Neural progenitor cell (in vitro differentiated cells): Measurements from ENCODE around the gene HOXD3. TPM values are rescaled to one million over a fixed set of nuclear protein-coding genes. Genes with fewer than 3 reads are reported as not detected.
A peak's percentile ranks its signal among the peaks of the same experiment; 100 is the strongest.

Source experiments
- DNase-seq: peaks from one replicate; pipeline ENCODE4 v3.0.0-alpha.2; 2016; ENCODE audit warnings: low spot score
- H2AFZ ChIP-seq: fragments of 200-600 bp; sonication (generic); replicated peaks from 2 replicates; pipeline ENCODE4 v1.6.1; 2016; ENCODE audit warnings: antibody characterized with exemption
- H3F3A ChIP-seq: fragments of 200-600 bp; sonication (generic); 2 replicates; pipeline ENCODE4 v1.6.1; 2016; ENCODE audit warnings: antibody characterized with exemption, low read depth
- H3K27ac ChIP-seq: fragments of 200-600 bp; sonication (generic); 2 replicates; pipeline ENCODE4 v1.5.1; 2016; ENCODE audit warnings: mild to moderate bottlenecking
- H3K27me3 ChIP-seq: fragments of 200-600 bp; sonication (generic); 2 replicates; pipeline ENCODE4 v1.6.1; 2016; ENCODE audit warnings: mild to moderate bottlenecking, moderate library complexity
- H3K36me3 ChIP-seq: fragments of 200-600 bp; sonication (generic); 2 replicates; pipeline ENCODE4 v1.5.1; 2016
- H3K4me1 ChIP-seq: fragments of 200-600 bp; sonication (generic); 2 replicates; pipeline ENCODE4 v1.6.1; 2016; ENCODE audit warnings: mixed run types
- H3K4me2 ChIP-seq: fragments of 200-600 bp; sonication (generic); 2 replicates; pipeline ENCODE4 v1.6.1; 2016
- H3K4me3 ChIP-seq: fragments of 200-600 bp; sonication (generic); 2 replicates; pipeline ENCODE4 v1.5.1; 2016
- H3K79me2 ChIP-seq: fragments of 200-600 bp; sonication (generic); 2 replicates; pipeline ENCODE4 v1.6.1; 2016; ENCODE audit warnings: low read depth
- H3K9ac ChIP-seq: fragments of 200-600 bp; sonication (generic); 2 replicates; pipeline ENCODE4 v1.6.1; 2016
- H3K9me3 ChIP-seq: fragments of 200-600 bp; sonication (generic); 2 replicates; pipeline ENCODE4 v1.5.1; 2016; ENCODE audit warnings: low read depth
- H4K20me1 ChIP-seq: fragments of 200-600 bp; sonication (generic); 2 replicates; pipeline ENCODE4 v1.6.1; 2016; ENCODE audit warnings: low read depth
- H3K27ac Mint-ChIP-seq: 3 replicates; pipeline ENCODE4 v1.8.0; 2021; ENCODE audit warnings: mixed read lengths
- H3K27me3 Mint-ChIP-seq: 2 replicates; pipeline ENCODE4 v1.8.0; 2022; ENCODE audit warnings: low read depth, mild to moderate bottlenecking, inconsistent platforms, moderate library complexity, mixed read lengths; ENCODE audit not compliant: insufficient read depth
- H3K36me3 Mint-ChIP-seq: 3 replicates; pipeline ENCODE4 v1.8.0; 2021; ENCODE audit warnings: mixed read lengths
- H3K4me1 Mint-ChIP-seq: 3 replicates; pipeline ENCODE4 v1.8.0; 2021; ENCODE audit warnings: mixed read lengths
- H3K4me3 Mint-ChIP-seq: 3 replicates; pipeline ENCODE4 v1.8.0; 2021; ENCODE audit warnings: mild to moderate bottlenecking, moderate library complexity, mixed read lengths
- H3K9me3 Mint-ChIP-seq: 3 replicates; pipeline ENCODE4 v1.8.0; 2020; ENCODE audit warnings: mixed read lengths
- CTCF ChIP-seq: fragments of 200-600 bp; sonication (generic); IDR thresholded peaks from 2 replicates; pipeline ENCODE4 v1.5.1; 2017; ENCODE audit warnings: antibody characterized with exemption, mild to moderate bottlenecking
- EZH2 ChIP-seq: fragments of 200-600 bp; sonication (generic); IDR thresholded peaks from 2 replicates; pipeline ENCODE4 v1.6.1; 2017; ENCODE audit warnings: antibody characterized with exemption, mild to moderate bottlenecking, moderate library complexity
- EZH2phosphoT487 ChIP-seq: fragments of 200-600 bp; sonication (generic); IDR thresholded peaks from 2 replicates; pipeline ENCODE4 v1.6.1; 2017; ENCODE audit warnings: antibody characterized with exemption
- microRNA counts: library from miRNA; unstranded; fragments of <30 nt; microRNA quantifications from one replicate; lab custom pipeline; 2016
- microRNA-seq: library from miRNA; unstranded; fragments of <30 nt; microRNA quantifications from one replicate; pipeline ENCODE4, GENCODE V29; 2016
- small RNA-seq: library from RNA; depleted of rRNA; stranded (forward); fragments of <200 nt; gene quantifications from one replicate; pipeline ENCODE3, GENCODE V24; 2015
- total RNA-seq: library from RNA; depleted of rRNA; stranded (reverse); fragments of >200 nt; gene quantifications from 2 replicates; pipeline ENCODE4 v1.2.3, GENCODE V29; 2015; ENCODE audit warnings: low replicate concordance

HOXD3 gene
- total RNA-seq, 1 donor from 2014 or later: not detected

DNA sequence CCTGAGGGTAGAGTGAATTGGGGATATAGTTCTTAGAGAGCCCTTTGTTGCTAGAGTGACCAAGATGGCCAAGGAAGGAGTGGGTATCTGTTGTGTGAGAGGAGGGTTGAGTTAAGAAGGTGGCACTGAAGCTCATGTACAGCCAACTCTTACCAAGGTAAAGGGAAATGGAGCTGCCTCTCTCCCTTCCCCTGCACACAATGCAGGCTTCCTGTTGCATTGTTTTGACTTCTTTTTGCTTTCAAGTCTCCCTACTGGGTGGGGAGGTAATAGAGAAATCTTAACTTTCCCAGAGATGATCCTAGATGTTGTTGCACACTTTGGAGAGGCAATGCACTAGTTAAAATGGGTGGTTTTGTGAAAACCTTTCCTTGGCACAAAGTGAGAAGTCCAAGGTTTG, 55.2 kb downstream of the HOXD3 start:
- DNase-seq: no peak

GRCh38 chr2:176213406-176213805, 56.3 kb downstream of the HOXD3 start:
- Histone ChIP-seq H3K27ac (no peak overlapping the region), H2AFZ (no peak overlapping the region), H3K27me3 (peaks cover 12% of the 10 kb centered on the region), H3K4me1 (no peaks in the 10 kb centered on the region), H4K20me1 (no peaks in the 10 kb centered on the region), H3K79me2 (no peaks in the 10 kb centered on the region), H3K4me2 (no peak overlapping the region), H3K9ac (no peak overlapping the region), H3K9me3 (no peaks in the 10 kb centered on the region), H3F3A (no peaks in the 10 kb centered on the region), H3K36me3 (no peaks in the 10 kb centered on the region), H3K4me3 (no peak overlapping the region)
- Mint-ChIP-seq H3K4me1 (no peaks in the 10 kb centered on the region), H3K4me3 (no peak overlapping the region), H3K27me3 (no peaks in the 10 kb centered on the region), H3K27ac (no peak overlapping the region), H3K36me3 (no peaks in the 10 kb centered on the region), H3K9me3 (peaks cover 2% of the 10 kb centered on the region)
- TF ChIP-seq EZH2 (no peak), EZH2phosphoT487 (no peak), CTCF (no peak)
- no peak for DNase-seq

More for the DNA sequence above, 55.2 kb downstream of the HOXD3 start:
- Histone ChIP-seq H3K4me3 (no peak overlapping the region), H3K4me1 (no peaks in the 10 kb centered on the region), H3K9ac (no peak overlapping the region), H3K27ac (no peak overlapping the region), H3F3A (no peaks in the 10 kb centered on the region), H3K79me2 (no peaks in the 10 kb centered on the region), H3K27me3 (peaks cover 12% of the 10 kb centered on the region), H3K9me3 (no peaks in the 10 kb centered on the region), H3K36me3 (no peaks in the 10 kb centered on the region), H4K20me1 (no peaks in the 10 kb centered on the region), H2AFZ (no peak overlapping the region), H3K4me2 (no peak overlapping the region)
- no peaks in the 10 kb centered on the region for H3K9me3 Mint-ChIP-seq
- no peaks in the 10 kb centered on the region for H3K27me3 Mint-ChIP-seq
- no peak overlapping the region for H3K4me3 Mint-ChIP-seq
- no peak for TF ChIP-seq EZH2phosphoT487
- TF ChIP-seq CTCF: no peak
- TF ChIP-seq EZH2: no peak
- H3K4me1 Mint-ChIP-seq: no peaks in the 10 kb centered on the region
- H3K27ac Mint-ChIP-seq: no peak overlapping the region
- no peaks in the 10 kb centered on the region for H3K36me3 Mint-ChIP-seq

MicroRNA genes within 50 kb of the gene (microRNA counts, 767-probe panel; counts per million panel counts)
- 460 counts per million, percentile 90 among the panel's probes with 10 or more counts for microRNA hsa-miR-10b-5p (lab: Ali Mortazavi, UCI)

Small RNAs within 50 kb of the gene (microRNA-seq; reads per million reads assigned to microRNA genes)
- gene MIR10B: 1.8 reads per million, percentile 4 among the genes with 10 or more reads in this experiment

Small RNAs within 50 kb of the gene (small RNA-seq; reads per million reads assigned to genes)
- gene MIR10B: 1.00 reads per million, percentile 78 among the genes with 10 or more reads in this experiment

Other genes starting within 250 kb of the HOXD3 start
- 24.4 and 36.1 TPM in 2 replicates for gene LNPK, start 155.0 kb upstream of the HOXD3 start, total RNA-seq
- gene EVX2, start 73.3 kb upstream of the HOXD3 start, total RNA-seq: not detected in 2 replicates
- not detected in 2 replicates for gene HOXD13, start 64.6 kb upstream of the HOXD3 start, total RNA-seq
- not detected in 2 replicates for gene HOXD12, start 57.5 kb upstream of the HOXD3 start, total RNA-seq
- not detected in 2 replicates for gene HOXD11, start 50.0 kb upstream of the HOXD3 start, total RNA-seq
- gene HOXD10, start 40.5 kb upstream of the HOXD3 start, total RNA-seq: not detected in 2 replicates
- gene HOXD9, start 34.6 kb upstream of the HOXD3 start, total RNA-seq: not detected in 2 replicates
- gene HOXD8, start 27.6 kb upstream of the HOXD3 start, total RNA-seq: not detected in 2 replicates
- not detected in 2 replicates for gene HOXD4, start 5.8 kb upstream of the HOXD3 start, total RNA-seq
- not detected in 2 replicates for gene HOXD1, start 31.4 kb downstream of the HOXD3 start, total RNA-seq
- 33.1 and 39.2 TPM in 2 replicates for gene MTX2, start 112.1 kb downstream of the HOXD3 start, total RNA-seq